GM23248 (cell line): ENCODE data around the gene HEPN1. TPM values are rescaled to one million over a fixed set of nuclear protein-coding genes. Genes with fewer than 3 reads are reported as not detected.
"Not testable (repeated sequence)": the region's sequence is repeated elsewhere in the genome, so short reads cannot be mapped to it uniquely, and the experiment has no call there.

ENCODE experiments used
- DNase-seq: peaks from one replicate; pipeline ENCODE4 v3.0.0-alpha.2; 2015
- H2AFZ ChIP-seq: fragments of 200-600 bp; sonication (generic); 2 replicates; pipeline ENCODE4 v1.6.1; 2016; ENCODE audit warnings: antibody characterized with exemption
- H3F3A ChIP-seq: fragments of 200-600 bp; sonication (generic); 2 replicates; pipeline ENCODE4 v1.6.1; 2016; ENCODE audit warnings: mild to moderate bottlenecking, antibody characterized with exemption, mixed run types; ENCODE audit not compliant: insufficient read depth
- H3K27ac ChIP-seq: fragments of 200-600 bp; sonication (generic); 2 replicates; pipeline ENCODE4 v1.5.1; 2016; ENCODE audit warnings: mild to moderate bottlenecking
- H3K27me3 ChIP-seq: fragments of 200-600 bp; sonication (generic); replicated peaks from 2 replicates; pipeline ENCODE4 v1.6.1; 2016; ENCODE audit warnings: mild to moderate bottlenecking; ENCODE audit not compliant: insufficient read depth
- H3K36me3 ChIP-seq: fragments of 200-600 bp; sonication (generic); 2 replicates; pipeline ENCODE4 v1.6.1; 2016; ENCODE audit warnings: low read depth, mild to moderate bottlenecking
- H3K4me1 ChIP-seq: fragments of 200-600 bp; sonication (generic); 2 replicates; pipeline ENCODE4 v1.6.1; 2016; ENCODE audit warnings: mild to moderate bottlenecking; ENCODE audit not compliant: insufficient read depth
- H3K4me2 ChIP-seq: fragments of 200-600 bp; sonication (generic); one replicate; pipeline ENCODE4 v1.6.1; 2016; ENCODE audit warnings: mild to moderate bottlenecking; ENCODE audit not compliant: unreplicated experiment
- H3K4me3 ChIP-seq: fragments of 200-600 bp; sonication (generic); 2 replicates; pipeline ENCODE4 v1.5.1; 2016; ENCODE audit warnings: mild to moderate bottlenecking
- H3K79me2 ChIP-seq: fragments of 200-600 bp; sonication (generic); 2 replicates; pipeline ENCODE4 v1.6.1; 2016; ENCODE audit warnings: mild to moderate bottlenecking; ENCODE audit not compliant: insufficient read depth
- H3K9ac ChIP-seq: fragments of 200-600 bp; sonication (generic); 2 replicates; pipeline ENCODE4 v1.6.1; 2016; ENCODE audit warnings: mild to moderate bottlenecking
- H3K9me2 ChIP-seq: fragments of 200-600 bp; sonication (generic); 2 replicates; pipeline ENCODE4 v1.6.1; 2016; ENCODE audit warnings: mixed run types, mild to moderate bottlenecking, moderate library complexity; ENCODE audit not compliant: insufficient read depth
- H3K9me3 ChIP-seq: fragments of 200-600 bp; sonication (generic); one replicate; pipeline ENCODE4 v1.6.1; 2017; ENCODE audit warnings: low read depth
- H4K20me1 ChIP-seq: fragments of 200-600 bp; sonication (generic); 2 replicates; pipeline ENCODE4 v1.6.0; 2016; ENCODE audit not compliant: insufficient read depth
- EZH2 ChIP-seq: fragments of 200-600 bp; sonication (generic); IDR thresholded peaks from 2 replicates; pipeline ENCODE4 v1.6.1; 2018; ENCODE audit warnings: antibody characterized with exemption, mild to moderate bottlenecking; ENCODE audit not compliant: insufficient read depth, poor library complexity, severe bottlenecking
- EZH2phosphoT487 ChIP-seq: fragments of 200-600 bp; sonication (generic); IDR thresholded peaks from 2 replicates; pipeline ENCODE4 v1.6.1; 2018; ENCODE audit warnings: antibody characterized with exemption, moderate library complexity, mild to moderate bottlenecking, low read depth; ENCODE audit not compliant: insufficient read depth
- WGBS, 2 experiments: methylation state at CpG; one replicate each; pipeline ENCODE4 v1.1.6; 2015 to 2017; ENCODE audit warnings: low lambda C conversion rate in 2 of 2, low coverage in 1 of 2; ENCODE audit errors: missing lambda C conversion rate in 2 of 2; 5-methylcytosine and 5-hydroxymethylcytosine counted together
- in situ Hi-C: fragments of 300-500 bp; cut with MboI; formaldehyde crosslinking; loops from 2 replicates; pipeline ENCODE4 v1.15.0; 2020
- polyA plus RNA-seq: library from polyadenylated mRNA; unstranded; fragments of >200 nt; fragmentation: Nextera tagmentation; extraction: Ambion mirVana; gene quantifications from 2 replicates; pipeline ENCODE4 v1.2.1, GENCODE V29; 2016
- total RNA-seq: library from RNA; depleted of rRNA; stranded (reverse); fragments of >200 nt; shearing (Covaris generic); gene quantifications from 2 replicates; pipeline ENCODE4 v1.2.3, GENCODE V29; 2014; rRNA removed

The HEPN1 gene
- total and polyA plus RNA-seq, 2 experiments from 2014 or later, result not detected

GRCh38 chr11:124955035-124955434 is 36.0 kb downstream of the HEPN1 start:
- in situ Hi-C loops, result loop anchor here (25.0 kb wide), 1 partner anchor 457 kb away; no protein-coding TSS in a partner anchor
- H3K9me3 ChIP-seq, result no peaks in the 10 kb centered on the region
- H3K79me2 ChIP-seq, result no peaks in the 10 kb centered on the region
- DNase-seq, result no peak
- H3K9me2 ChIP-seq, result no peaks in the 10 kb centered on the region
- 0 out of 2 replicates have a peak overlapping the region, but pooled peaks have one; percentile 97 for H2AFZ ChIP-seq
- no peaks in the 10 kb centered on the region for H3K27me3 ChIP-seq
- H3K4me3 ChIP-seq, result peak overlapping the region; percentile 81
- TF ChIP-seq EZH2phosphoT487, result no peak
- TF ChIP-seq EZH2, result no peak
- peaks cover 14% of the 10 kb centered on the region; the same call in 1 of the 2 replicates for H3K4me1 ChIP-seq
- H4K20me1 ChIP-seq, result no peaks in the 10 kb centered on the region
- peak overlapping the region; percentile 89; the same call in 1 of the 2 replicates for H3K9ac ChIP-seq
- no peaks in the 10 kb centered on the region; the same call in 1 of the 2 replicates for H3F3A ChIP-seq
- H3K4me2 ChIP-seq, result peak overlapping the region; percentile 96
- H3K27ac ChIP-seq, result no peak overlapping the region
- no peaks in the 10 kb centered on the region for H3K36me3 ChIP-seq

DNA sequence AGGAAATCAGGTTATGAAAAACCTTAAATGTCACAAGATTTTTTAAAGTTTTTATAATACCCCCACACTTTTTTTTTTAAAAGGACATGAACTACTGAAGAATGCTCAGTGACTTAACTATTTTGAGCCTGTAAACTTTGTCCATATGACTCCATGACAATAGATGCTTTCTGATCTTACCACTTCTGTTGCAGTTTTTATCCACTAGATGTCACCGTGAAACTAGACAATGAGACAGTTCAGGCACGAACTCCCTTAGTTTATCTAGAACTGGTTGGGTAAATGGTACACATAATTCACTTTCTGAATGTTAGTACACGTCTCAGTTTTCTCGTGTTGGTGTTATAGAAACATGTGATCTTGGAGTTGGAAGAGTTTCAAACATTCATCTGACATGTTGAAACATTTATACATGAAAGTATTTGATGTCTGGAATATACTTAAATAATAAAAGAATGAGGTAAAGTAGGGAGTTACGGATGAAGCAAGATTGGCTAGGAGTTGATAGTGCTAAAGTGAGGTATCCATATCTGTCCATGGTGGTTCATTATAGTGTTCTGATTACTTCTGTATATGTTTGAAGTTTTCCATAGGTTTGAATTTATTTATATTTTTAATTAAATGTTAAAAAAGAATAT is 43.0 kb downstream of the HEPN1 start:
- 21 to 22% methylated on average over 5 of the region's 5 CpGs for WGBS, 2 experiments
- Histone ChIP-seq H3K4me2 (no peak overlapping the region), H3K9ac (no peak overlapping the region), H4K20me1 (no peaks in the 10 kb centered on the region), H3K36me3 (no peaks in the 10 kb centered on the region), H3K4me3 (no peak overlapping the region), H3K27me3 (no peaks in the 10 kb centered on the region), H3K4me1 (no peaks in the 10 kb centered on the region), H3F3A (no peaks in the 10 kb centered on the region), H3K9me3 (no peaks in the 10 kb centered on the region), H3K79me2 (no peaks in the 10 kb centered on the region), H3K9me2 (no peaks in the 10 kb centered on the region), H3K27ac (no peak overlapping the region), H2AFZ (no peak overlapping the region)
- DNase-seq, result peak; percentile 83
- TF ChIP-seq EZH2 (no peak), EZH2phosphoT487 (no peak)
- in situ Hi-C loops, result loop anchor here (25.0 kb wide), 1 partner anchor 450 kb away; no protein-coding TSS in a partner anchor

- not testable (repeated sequence) for H3K79me2 ChIP-seq, H3K27ac ChIP-seq, DNase-seq, H3K4me2 ChIP-seq, H3F3A ChIP-seq, H4K20me1 ChIP-seq, H2AFZ ChIP-seq, H3K27me3 ChIP-seq, H3K9ac ChIP-seq, H3K9me3 ChIP-seq, H3K9me2 ChIP-seq, H3K4me3 ChIP-seq, H3K36me3 ChIP-seq, H3K4me1 ChIP-seq
- 91 to 92% methylated on average over 13 of the region's 13 CpGs for WGBS, 2 experiments
- in situ Hi-C loops, result loop anchor here (25.0 kb wide), 1 partner anchor 444 kb away; no protein-coding TSS in a partner anchor
Observed at GRCh38 chr11:124968197-124968596, 49.1 kb downstream of the HEPN1 start.

Other genes starting within 250 kb of the HEPN1 start
- 19.5 and 22.6 TPM in 2 replicates for gene SIAE, start 245.5 kb upstream of the HEPN1 start, total RNA-seq
- gene SIAE, start 245.5 kb upstream of the HEPN1 start, polyA plus RNA-seq, result 7.2 and 9.2 TPM in 2 replicates
- 4.9 and 6.5 TPM in 2 replicates for gene SPA17, start 245.3 kb upstream of the HEPN1 start, total RNA-seq
- 12.4 and 14.0 TPM in 2 replicates for gene SPA17, start 245.3 kb upstream of the HEPN1 start, polyA plus RNA-seq
- 0.32 TPM in 1 of 2 replicates, not detected in the other for gene NRGN, start 179.3 kb upstream of the HEPN1 start, total RNA-seq
- 0.23 and 0.29 TPM in 2 replicates for gene NRGN, start 179.3 kb upstream of the HEPN1 start, polyA plus RNA-seq
- not detected in 2 replicates for gene VSIG2, start 167.0 kb upstream of the HEPN1 start, total RNA-seq
- gene VSIG2, start 167.0 kb upstream of the HEPN1 start, polyA plus RNA-seq, result not detected in 2 replicates
- not detected in 2 replicates for gene ESAM, start 157.0 kb upstream of the HEPN1 start, total RNA-seq
- gene ESAM, start 157.0 kb upstream of the HEPN1 start, polyA plus RNA-seq, result not detected in 2 replicates
- gene MSANTD2, start 118.8 kb upstream of the HEPN1 start, total RNA-seq, result 8.4 and 11.5 TPM in 2 replicates
- gene MSANTD2, start 118.8 kb upstream of the HEPN1 start, polyA plus RNA-seq, result 4.5 and 6.0 TPM in 2 replicates
- 10.5 and 12.1 TPM in 2 replicates for gene ROBO3, start 53.8 kb upstream of the HEPN1 start, total RNA-seq
- 9.9 and 12.1 TPM in 2 replicates for gene ROBO3, start 53.8 kb upstream of the HEPN1 start, polyA plus RNA-seq
- gene ROBO4, start 21.4 kb upstream of the HEPN1 start, total RNA-seq, result 0.51 and 1.3 TPM in 2 replicates
- 0.53 and 1.1 TPM in 2 replicates for gene ROBO4, start 21.4 kb upstream of the HEPN1 start, polyA plus RNA-seq
- gene HEPACAM, start 16.8 kb downstream of the HEPN1 start, total RNA-seq, result not detected in 2 replicates
- gene HEPACAM, start 16.8 kb downstream of the HEPN1 start, polyA plus RNA-seq, result not detected in 2 replicates
- gene CCDC15, start 35.0 kb downstream of the HEPN1 start, total RNA-seq, result 0.97 and 1.3 TPM in 2 replicates
- gene CCDC15, start 35.0 kb downstream of the HEPN1 start, polyA plus RNA-seq, result 1.6 and 1.8 TPM in 2 replicates
- gene SLC37A2, start 144.1 kb downstream of the HEPN1 start, total RNA-seq, result 2.6 and 5.2 TPM in 2 replicates
- 1.2 and 1.7 TPM in 2 replicates for gene SLC37A2, start 144.1 kb downstream of the HEPN1 start, polyA plus RNA-seq
- gene TMEM218, start 192.4 kb downstream of the HEPN1 start, total RNA-seq, result 31.9 and 44.9 TPM in 2 replicates
- 30.1 and 32.8 TPM in 2 replicates for gene TMEM218, start 192.4 kb downstream of the HEPN1 start, polyA plus RNA-seq
- gene PKNOX2, start 245.5 kb downstream of the HEPN1 start, total RNA-seq, result 0.51 and 0.76 TPM in 2 replicates
- 0.08 and 0.21 TPM in 2 replicates for gene PKNOX2, start 245.5 kb downstream of the HEPN1 start, polyA plus RNA-seq